Activated CD4-positive, alpha-beta memory T cell treated with anti-CD3 and anti-CD28 coated beads, Interleukin-2, amount 10 ng/mL, durations not matched to agents 7 days and 5 days (primary cell): ENCODE data around the gene BMPR1B. TPM values are rescaled to one million over a fixed set of nuclear protein-coding genes. Genes with fewer than 3 reads are reported as not detected.

Experiments used
- CTCF ChIA-PET: fragments of 350-600 bp; sonication (Branson Sonifier 250); formaldehyde crosslinking; loops from one replicate; lab custom pipeline; 2021; ENCODE audit warnings: antibody characterized with exemption, inconsistent platforms; lab: Charles Lee
- POLR2A ChIA-PET: fragments of 350-600 bp; sonication (Branson Sonifier 250); formaldehyde crosslinking; loops from one replicate; lab custom pipeline; 2021; ENCODE audit warnings: antibody characterized with exemption; lab: Charles Lee
- DNase-seq: peaks from one replicate; pipeline ENCODE4 v3.0.0-alpha.2; 2020
- H3K27ac Mint-ChIP-seq: one replicate; pipeline ENCODE4 v1.8.0; 2021; ENCODE audit warnings: mild to moderate bottlenecking, mixed read lengths
- H3K27me3 Mint-ChIP-seq: one replicate; pipeline ENCODE4 v1.8.0; 2021; ENCODE audit warnings: mixed read lengths
- H3K36me3 Mint-ChIP-seq: one replicate; pipeline ENCODE4 v1.8.0; 2021; ENCODE audit warnings: low read depth, mixed read lengths
- H3K4me1 Mint-ChIP-seq: one replicate; pipeline ENCODE4 v1.8.0; 2021; ENCODE audit warnings: mixed read lengths
- H3K4me3 Mint-ChIP-seq: one replicate; pipeline ENCODE4 v1.8.0; 2021; ENCODE audit warnings: mild to moderate bottlenecking, mixed read lengths
- H3K9me3 Mint-ChIP-seq: one replicate; pipeline ENCODE4 v1.8.0; 2021; ENCODE audit warnings: mixed read lengths
- total RNA-seq, 2 experiments: library from RNA; stranded (reverse); gene quantifications; one replicate each; pipeline ENCODE4 v1.2.3, GENCODE V29; 2021

BMPR1B gene
- not detected for total RNA-seq

- no peak for DNase-seq
- H3K4me1 Mint-ChIP-seq, result peaks cover 10% of the 10 kb centered on the region
- no peaks in the 10 kb centered on the region for H3K9me3 Mint-ChIP-seq
- H3K36me3 Mint-ChIP-seq, result no peaks in the 10 kb centered on the region
- H3K27ac Mint-ChIP-seq, result no peak within 1 kb of the TSS
- ChIA-PET CTCF (no interaction called here), POLR2A (interaction anchor here (0.6 kb wide), 1 partner anchor 275 kb away, joined by 3 read pairs; no protein-coding TSS in a partner anchor)
- H3K4me3 Mint-ChIP-seq, result peak within 1 kb of the TSS; percentile 25
- H3K27me3 Mint-ChIP-seq, result peaks cover 69% of the 10 kb centered on the region
Measured at GRCh38 chr4:94757192-94758140, at the start of gene BMPR1B. Gene BMPR1B (plus strand): TSS chr4:94757955. CDS start chr4:95104425, 346,470 bp downstream.

- ChIA-PET POLR2A (no interaction called here), CTCF (no interaction called here)
- H3K27me3 Mint-ChIP-seq, result no peaks in the 10 kb centered on the region
- no peaks in the 10 kb centered on the region for H3K36me3 Mint-ChIP-seq
- no peak overlapping the region for H3K27ac Mint-ChIP-seq
- H3K9me3 Mint-ChIP-seq, result no peaks in the 10 kb centered on the region
- DNase-seq, result no peak
- no peaks in the 10 kb centered on the region for H3K4me1 Mint-ChIP-seq
- no peak overlapping the region for H3K4me3 Mint-ChIP-seq
Measured at GRCh38 chr4:94711635-94712034, 46.1 kb upstream of the BMPR1B start.

- ChIA-PET CTCF (no interaction called here), POLR2A (no interaction called here)
- no peaks in the 10 kb centered on the region for H3K27me3 Mint-ChIP-seq
- no peak for DNase-seq
- H3K9me3 Mint-ChIP-seq, result no peaks in the 10 kb centered on the region
- H3K36me3 Mint-ChIP-seq, result no peaks in the 10 kb centered on the region
- H3K4me3 Mint-ChIP-seq, result no peak overlapping the region
- H3K4me1 Mint-ChIP-seq, result no peaks in the 10 kb centered on the region
- H3K27ac Mint-ChIP-seq, result no peak overlapping the region
Measured at GRCh38 chr4:94714365-94715160, 43.2 kb upstream of the BMPR1B start.

- Mint-ChIP-seq H3K9me3 (no peaks in the 10 kb centered on the region), H3K4me3 (no peak overlapping the region), H3K36me3 (no peaks in the 10 kb centered on the region), H3K27ac (no peak overlapping the region), H3K27me3 (no peaks in the 10 kb centered on the region), H3K4me1 (no peaks in the 10 kb centered on the region)
- POLR2A ChIA-PET, result no interaction called here
- DNase-seq, result no peak
- CTCF ChIA-PET, result no interaction called here
Measured at GRCh38 chr4:94715726-94716125, 42.0 kb upstream of the BMPR1B start.

GRCh38 chr4:94721310-94721709 lies 36.4 kb upstream of the BMPR1B start:
- H3K27ac Mint-ChIP-seq, result no peak overlapping the region
- CTCF ChIA-PET, result no interaction called here
- no peaks in the 10 kb centered on the region for H3K4me1 Mint-ChIP-seq

GRCh38 chr4:94722270-94722669 lies 35.5 kb upstream of the BMPR1B start:
- no peak for DNase-seq
- H3K36me3 Mint-ChIP-seq, result no peaks in the 10 kb centered on the region
- ChIA-PET CTCF (no interaction called here), POLR2A (no interaction called here)
- H3K4me3 Mint-ChIP-seq, result no peak overlapping the region
- H3K9me3 Mint-ChIP-seq, result no peaks in the 10 kb centered on the region
- H3K27me3 Mint-ChIP-seq, result peaks cover 5% of the 10 kb centered on the region
- no peak overlapping the region for H3K27ac Mint-ChIP-seq
- H3K4me1 Mint-ChIP-seq, result no peaks in the 10 kb centered on the region

More at GRCh38 chr4:94721310-94721709, 36.4 kb upstream of the BMPR1B start:
- DNase-seq, result no peak
- Mint-ChIP-seq H3K27me3 (peaks cover 3% of the 10 kb centered on the region), H3K9me3 (no peaks in the 10 kb centered on the region), H3K36me3 (no peaks in the 10 kb centered on the region), H3K4me3 (no peak overlapping the region)
- POLR2A ChIA-PET, result no interaction called here

- H3K36me3 Mint-ChIP-seq, result no peaks in the 10 kb centered on the region
- H3K9me3 Mint-ChIP-seq, result no peaks in the 10 kb centered on the region
- POLR2A ChIA-PET, result no interaction called here
- no peak overlapping the region for H3K27ac Mint-ChIP-seq
- H3K4me3 Mint-ChIP-seq, result no peak overlapping the region
- DNase-seq, result no peak
- H3K4me1 Mint-ChIP-seq, result no peaks in the 10 kb centered on the region
- peaks cover 5% of the 10 kb centered on the region for H3K27me3 Mint-ChIP-seq
- CTCF ChIA-PET, result no interaction called here
Measured at GRCh38 chr4:94722748-94723147, 35.0 kb upstream of the BMPR1B start.

GRCh38 chr4:94724016-94724790 lies 33.6 kb upstream of the BMPR1B start:
- Mint-ChIP-seq H3K4me3 (no peak overlapping the region), H3K36me3 (no peaks in the 10 kb centered on the region), H3K4me1 (no peaks in the 10 kb centered on the region), H3K27ac (no peak overlapping the region), H3K9me3 (no peaks in the 10 kb centered on the region), H3K27me3 (peaks cover 5% of the 10 kb centered on the region)
- POLR2A ChIA-PET, result no interaction called here
- no peak for DNase-seq
- CTCF ChIA-PET, result no interaction called here

- CTCF ChIA-PET, result no interaction called here
Measured at GRCh38 chr4:94726524-94727123, 31.1 kb upstream of the BMPR1B start.

GRCh38 chr4:94728056-94728766 lies 29.5 kb upstream of the BMPR1B start:
- POLR2A ChIA-PET, result no interaction called here
- CTCF ChIA-PET, result no interaction called here

More at GRCh38 chr4:94726524-94727123, 31.1 kb upstream of the BMPR1B start:
- no peaks in the 10 kb centered on the region for H3K36me3 Mint-ChIP-seq
- POLR2A ChIA-PET, result no interaction called here
- DNase-seq, result no peak
- H3K27ac Mint-ChIP-seq, result no peak overlapping the region
- no peaks in the 10 kb centered on the region for H3K4me1 Mint-ChIP-seq
- H3K4me3 Mint-ChIP-seq, result no peak overlapping the region
- no peaks in the 10 kb centered on the region for H3K9me3 Mint-ChIP-seq
- peaks cover 5% of the 10 kb centered on the region for H3K27me3 Mint-ChIP-seq

GRCh38 chr4:94732358-94732698 lies 25.4 kb upstream of the BMPR1B start:
- Mint-ChIP-seq H3K4me3 (no peak overlapping the region), H3K36me3 (no peaks in the 10 kb centered on the region), H3K4me1 (no peaks in the 10 kb centered on the region), H3K27me3 (peaks cover 2% of the 10 kb centered on the region), H3K27ac (no peak overlapping the region), H3K9me3 (no peaks in the 10 kb centered on the region)
- DNase-seq, result no peak
- POLR2A ChIA-PET, result no interaction called here
- CTCF ChIA-PET, result no interaction called here

More at GRCh38 chr4:94728056-94728766, 29.5 kb upstream of the BMPR1B start:
- H3K9me3 Mint-ChIP-seq, result no peaks in the 10 kb centered on the region
- no peak overlapping the region for H3K27ac Mint-ChIP-seq
- H3K27me3 Mint-ChIP-seq, result peaks cover 7% of the 10 kb centered on the region
- DNase-seq, result no peak
- H3K4me3 Mint-ChIP-seq, result no peak overlapping the region
- no peaks in the 10 kb centered on the region for H3K36me3 Mint-ChIP-seq
- no peaks in the 10 kb centered on the region for H3K4me1 Mint-ChIP-seq

- no peak for DNase-seq
- H3K4me3 Mint-ChIP-seq, result no peak overlapping the region
- no peak overlapping the region for H3K27ac Mint-ChIP-seq
- ChIA-PET POLR2A (no interaction called here), CTCF (interaction anchor here (0.7 kb wide), 1 partner anchor 434 kb away, joined by 3 read pairs; no protein-coding TSS in a partner anchor)
- no peaks in the 10 kb centered on the region for H3K4me1 Mint-ChIP-seq
- H3K27me3 Mint-ChIP-seq, result peaks cover 8% of the 10 kb centered on the region
- H3K9me3 Mint-ChIP-seq, result no peaks in the 10 kb centered on the region
- H3K36me3 Mint-ChIP-seq, result no peaks in the 10 kb centered on the region
Measured at GRCh38 chr4:94739741-94740140, 18.0 kb upstream of the BMPR1B start.
